ENCODE data around the gene CFHR5.

The CFHR5 gene

DNA sequence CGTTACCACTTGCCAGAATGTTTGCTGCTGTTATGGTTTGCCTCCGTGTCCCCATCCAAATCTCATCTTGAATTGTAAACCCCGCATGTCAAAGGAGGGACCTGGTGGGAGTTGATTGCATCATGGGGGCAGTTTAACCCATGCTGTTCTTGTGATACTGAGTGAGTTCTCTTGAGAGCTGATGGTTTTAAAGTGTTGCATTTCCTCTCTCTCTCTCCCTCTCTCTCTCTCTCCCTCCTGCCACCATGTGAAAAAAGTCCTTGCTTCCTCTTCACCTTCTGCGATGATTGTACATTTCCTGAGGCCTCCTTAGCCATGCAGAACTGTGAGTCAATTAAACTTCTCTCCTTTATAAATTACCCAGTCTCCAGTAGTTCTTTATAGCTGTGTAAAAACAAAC lies 44.4 kb downstream of the CFHR5 start:
- DNase-seq = no peak

DNA sequence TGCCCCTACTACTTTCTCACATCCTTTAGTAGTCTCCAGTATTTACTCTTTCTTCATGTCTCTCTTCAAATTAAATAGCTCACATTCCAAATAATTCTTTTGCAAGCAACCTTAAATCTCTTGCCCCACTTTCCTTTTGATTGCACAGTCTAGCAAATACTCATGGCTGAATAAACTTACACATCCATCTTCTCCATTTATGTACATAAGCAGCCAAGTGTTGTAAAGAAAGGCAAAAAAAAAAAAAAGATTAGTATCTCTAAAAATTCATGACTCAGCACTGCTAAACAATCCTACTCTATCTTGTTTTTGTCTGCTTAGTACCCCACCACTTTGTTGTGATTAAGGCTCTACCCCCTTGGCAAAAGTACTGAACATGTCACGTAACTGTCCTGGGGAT lies 47.1 kb downstream of the CFHR5 start:
- no peak for DNase-seq

DNA sequence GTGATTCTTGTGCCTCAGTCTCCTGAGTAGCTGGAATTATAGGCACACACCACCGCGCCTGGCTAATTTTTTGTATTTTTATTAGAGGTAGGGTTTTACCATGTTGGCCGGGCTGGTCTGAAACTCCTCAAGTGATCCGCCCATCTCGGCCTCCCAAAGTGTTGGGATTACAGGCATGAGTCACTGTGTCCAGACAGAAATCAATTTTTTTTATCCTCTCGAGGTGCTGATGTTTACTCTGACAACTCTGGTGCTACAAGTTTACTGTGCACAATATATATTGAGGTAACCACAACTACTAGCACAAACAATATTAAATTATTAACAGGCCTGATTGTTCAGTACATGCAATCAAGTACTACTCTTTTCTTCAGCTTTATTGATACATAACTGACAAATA lies 50.0 kb downstream of the CFHR5 start:
- DNase-seq = no peak

DNA sequence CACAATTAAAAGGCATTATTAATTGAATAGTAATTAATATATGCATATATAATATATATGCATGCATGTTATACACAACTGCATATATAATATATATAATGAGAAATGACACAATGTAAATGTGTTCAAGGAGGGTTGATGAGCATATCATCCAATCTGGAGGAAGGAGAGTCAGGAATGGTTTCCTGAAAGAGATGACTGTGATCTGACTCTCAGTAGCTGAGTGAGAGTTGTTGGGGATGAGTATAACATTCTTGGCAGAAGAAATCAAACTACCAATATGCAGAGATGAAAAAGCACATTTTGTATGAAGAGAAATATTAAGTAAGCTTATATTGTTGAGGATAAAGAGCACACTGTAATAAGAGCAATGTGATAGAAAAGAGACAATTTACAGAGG lies 52.4 kb downstream of the CFHR5 start:
- no peak for DNase-seq

DNA sequence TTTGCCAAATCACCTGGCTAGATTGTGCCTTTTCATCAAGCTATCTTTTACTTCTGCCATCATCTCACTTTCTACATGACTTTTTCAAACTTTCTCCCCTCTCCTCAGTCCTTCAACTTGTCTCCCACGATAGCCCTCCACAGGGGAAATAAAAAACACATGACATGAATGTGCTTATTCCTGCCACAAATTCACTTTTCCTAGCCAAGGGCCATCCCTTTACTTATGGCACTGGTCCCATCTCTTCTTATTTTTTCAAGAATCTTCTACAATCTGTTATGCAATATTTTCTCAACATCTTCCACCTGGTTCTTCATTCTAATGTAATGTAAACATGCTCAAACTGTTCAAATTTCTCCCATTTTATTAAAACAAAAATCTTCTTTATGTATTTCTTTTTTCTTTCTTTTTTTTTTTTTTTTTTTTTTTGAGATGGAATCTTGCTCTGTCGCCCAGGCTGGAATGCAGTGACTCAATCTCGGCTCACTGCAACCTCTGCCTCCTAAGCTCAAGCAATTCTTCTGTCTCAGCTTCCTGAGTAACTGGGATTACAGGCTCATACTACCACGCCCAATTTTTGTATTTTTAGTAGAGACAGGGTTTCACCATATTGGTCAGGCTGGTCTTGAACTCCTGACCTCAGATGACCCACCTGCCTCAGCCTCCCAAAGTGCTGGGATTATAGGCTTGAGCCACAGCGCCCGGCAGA lies 57.4 kb downstream of the CFHR5 start:
- DNase-seq = peak; percentile 78

DNA sequence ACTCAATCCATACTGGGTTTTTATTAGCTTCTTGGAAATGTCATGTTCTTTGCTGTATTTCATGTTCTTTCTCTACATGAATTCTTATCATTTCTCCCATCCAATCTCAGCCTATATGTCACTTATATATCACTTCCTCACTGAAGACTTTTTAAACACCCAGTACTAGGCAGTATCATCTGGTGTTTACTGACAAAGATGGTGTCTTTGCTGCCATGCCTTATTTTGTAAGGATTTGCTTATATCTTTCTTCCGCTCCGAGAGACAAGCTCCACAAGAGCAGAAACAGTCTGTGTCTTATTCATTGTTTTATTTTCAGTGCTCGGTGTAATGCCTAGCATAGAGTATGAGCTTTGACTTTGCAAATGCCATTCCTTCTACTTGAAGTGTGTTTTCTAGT lies 59.5 kb downstream of the CFHR5 start:
- no peak for DNase-seq

DNA sequence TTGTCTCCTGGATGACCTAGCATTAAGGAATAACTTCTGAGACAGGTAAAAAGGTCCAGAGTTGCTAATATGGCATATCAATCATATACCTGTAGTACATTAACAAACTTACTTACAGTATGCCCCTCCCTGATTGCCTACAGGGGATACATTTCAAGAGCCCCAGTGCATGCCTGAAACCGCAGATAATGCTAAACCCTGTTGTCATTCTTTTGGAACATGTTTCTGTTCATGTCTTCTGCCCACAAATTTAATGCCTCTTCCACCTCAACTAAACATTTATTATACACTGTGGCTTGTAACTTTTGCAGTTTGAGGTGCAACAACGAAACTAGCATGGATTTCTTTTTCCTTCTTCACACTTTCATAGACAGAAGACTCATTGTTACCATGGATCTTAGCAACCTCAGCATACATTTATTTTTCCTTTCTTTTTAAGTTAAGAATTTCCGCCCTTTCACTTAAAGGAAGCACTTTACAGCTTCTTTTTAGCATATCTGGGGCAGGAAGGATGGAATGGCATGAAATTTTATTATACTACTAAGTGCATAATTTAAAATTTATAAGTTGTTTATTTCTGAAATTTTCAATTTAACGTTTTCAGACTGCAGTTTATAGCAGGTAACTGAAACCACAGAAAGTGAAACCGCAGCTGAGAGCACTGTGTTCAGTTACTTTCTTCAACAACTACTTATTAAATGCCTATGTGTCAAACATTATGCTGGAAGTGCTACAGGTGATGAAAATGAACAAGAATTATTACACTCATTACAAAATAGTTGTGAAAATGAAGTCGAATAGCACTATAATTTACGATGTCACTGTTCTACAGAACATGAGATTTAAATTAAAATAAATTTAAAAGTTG lies 64.4 kb downstream of the CFHR5 start:
- no peak for DNase-seq

DNA sequence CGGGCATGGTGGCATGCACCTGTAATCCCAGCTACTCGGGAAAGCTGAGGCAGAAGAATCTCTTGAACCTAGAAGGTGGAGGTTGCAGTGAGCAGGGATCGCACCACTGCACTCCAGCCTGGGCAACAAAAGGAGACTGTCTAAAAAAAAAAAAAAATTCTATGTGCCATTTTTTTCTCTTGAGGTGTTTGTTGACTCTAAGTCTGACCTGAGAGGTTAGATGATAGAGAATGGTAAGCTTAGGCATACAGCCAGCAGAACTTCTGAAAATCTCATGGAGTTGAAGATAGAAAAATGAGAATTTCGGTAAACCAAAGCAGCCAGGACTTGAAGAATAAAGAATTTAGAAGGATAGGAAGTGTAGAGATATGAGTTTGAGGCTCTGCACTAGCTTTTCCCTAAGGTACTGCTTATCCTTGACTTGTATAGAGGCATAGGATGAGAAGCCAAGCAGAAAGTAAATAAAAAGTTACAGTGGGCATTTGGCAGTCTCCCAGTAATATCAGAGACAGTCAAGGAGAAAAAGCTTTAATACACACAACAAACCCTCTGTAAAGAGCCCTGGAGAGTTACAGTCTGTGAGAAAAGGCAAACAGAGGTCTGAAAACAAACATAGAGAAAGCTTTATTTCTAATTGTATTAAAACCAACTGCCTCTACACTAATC lies 65.5 kb downstream of the CFHR5 start:
- no peak for DNase-seq

DNA sequence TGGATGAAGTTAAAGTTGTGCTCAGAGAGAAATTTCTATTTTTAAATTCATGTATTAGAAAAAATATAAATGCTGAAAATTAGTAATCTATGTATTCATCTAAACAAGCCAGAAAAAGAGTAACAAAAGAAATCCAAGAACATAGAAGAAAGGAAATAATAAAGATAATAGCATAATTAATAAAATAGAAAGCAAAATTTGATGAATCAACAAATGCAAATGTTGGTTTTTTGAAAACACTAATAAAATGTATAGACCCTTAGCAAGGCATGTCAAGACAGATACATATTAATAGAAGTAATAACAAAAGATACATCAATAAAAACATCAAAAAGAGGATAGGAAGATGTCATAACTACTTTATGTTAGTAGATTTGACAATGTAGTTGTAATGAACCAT lies 71.7 kb downstream of the CFHR5 start:
- no peak for DNase-seq

Data from EL (cell line).